ES-I3 (cell line): ENCODE results near the gene PSG6.
"Not testable (repeated sequence)": the region's sequence is repeated elsewhere in the genome, so short reads cannot be mapped to it uniquely, and the experiment has no call there.

Experiments
- H3K36me3 ChIP-seq: 2 replicates; pipeline ENCODE4 v1.6.1; 2013; ENCODE audit warnings: mild to moderate bottlenecking, low read length, control low read depth, moderate library complexity; ENCODE audit not compliant: insufficient read depth
- H3K4me1 ChIP-seq: 2 replicates; pipeline ENCODE4 v1.6.1; 2013; ENCODE audit warnings: mild to moderate bottlenecking, control low read depth, low read length; ENCODE audit not compliant: insufficient read depth
- H3K9ac ChIP-seq: 2 replicates; pipeline ENCODE4 v1.6.1; 2013; ENCODE audit warnings: low read depth, mild to moderate bottlenecking, low read length, moderate library complexity
- H3K9me3 ChIP-seq: 2 replicates; pipeline ENCODE4 v1.6.1; 2013; ENCODE audit warnings: mild to moderate bottlenecking, low read length, moderate library complexity; ENCODE audit not compliant: control insufficient read depth, insufficient read depth

Gene PSG6

GRCh38 chr19:42920971-42921370 is 3.3 kb upstream of the PSG6 start:
- not testable (repeated sequence) for H3K9me3 ChIP-seq, H3K4me1 ChIP-seq, H3K36me3 ChIP-seq, H3K9ac ChIP-seq

DNA sequence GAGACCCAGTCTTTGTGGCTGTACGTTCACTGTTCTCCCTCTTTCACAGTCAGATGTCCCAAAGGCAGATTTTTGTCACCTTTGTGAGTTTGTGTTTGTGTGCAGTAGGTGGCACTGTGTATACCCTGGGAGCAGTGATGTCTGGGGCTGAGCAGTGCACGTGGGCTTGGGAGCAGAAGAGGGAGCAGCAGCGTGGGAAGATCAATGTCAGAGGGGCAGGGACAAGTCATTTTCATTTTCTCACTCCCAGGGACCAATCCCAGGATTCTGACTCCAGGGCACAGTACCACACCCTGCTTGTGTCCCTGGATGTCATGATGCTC is 2.0 kb upstream of the PSG6 start:
- H3K36me3 ChIP-seq: no peaks in the 10 kb centered on the region
- no peak overlapping the region for H3K9ac ChIP-seq
- no peaks in the 10 kb centered on the region for H3K9me3 ChIP-seq
- H3K4me1 ChIP-seq: no peaks in the 10 kb centered on the region

DNA sequence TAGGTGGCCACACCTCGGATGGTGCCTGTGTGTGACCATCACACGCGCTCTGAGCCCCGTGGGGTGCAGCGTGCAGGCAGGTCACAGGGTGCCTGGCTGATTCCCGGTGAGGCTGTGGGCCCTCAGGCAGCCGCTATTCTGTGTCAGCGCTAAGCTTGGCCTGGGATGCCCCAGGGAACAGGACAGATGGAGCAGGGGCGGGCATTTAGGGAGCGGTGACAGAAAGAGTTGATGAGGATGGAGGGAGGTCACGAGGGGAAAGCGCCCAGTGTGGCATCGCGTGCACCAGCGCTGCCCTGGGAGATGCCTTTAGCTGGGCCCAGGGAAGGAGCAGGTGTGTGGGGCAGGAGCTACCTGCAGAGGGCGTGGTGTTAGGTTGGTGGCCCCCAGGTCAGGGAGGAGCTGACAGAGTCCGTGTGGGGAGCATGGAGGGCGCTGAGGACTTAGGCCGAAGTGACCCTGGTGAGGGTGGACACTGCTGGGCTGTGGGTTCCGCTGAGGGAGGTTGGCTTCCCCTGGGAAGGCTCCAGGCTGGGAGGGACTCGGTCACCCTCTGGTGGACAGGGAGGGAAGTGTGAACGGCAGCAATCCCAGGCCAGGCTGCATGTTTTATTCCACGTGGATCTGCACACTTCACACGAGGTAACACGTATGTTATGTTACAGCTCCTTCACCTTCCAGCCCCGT is 1.5 kb upstream of the PSG6 start:
- H3K36me3 ChIP-seq, H3K9ac ChIP-seq, H3K4me1 ChIP-seq, H3K9me3 ChIP-seq: not testable (repeated sequence)

DNA sequence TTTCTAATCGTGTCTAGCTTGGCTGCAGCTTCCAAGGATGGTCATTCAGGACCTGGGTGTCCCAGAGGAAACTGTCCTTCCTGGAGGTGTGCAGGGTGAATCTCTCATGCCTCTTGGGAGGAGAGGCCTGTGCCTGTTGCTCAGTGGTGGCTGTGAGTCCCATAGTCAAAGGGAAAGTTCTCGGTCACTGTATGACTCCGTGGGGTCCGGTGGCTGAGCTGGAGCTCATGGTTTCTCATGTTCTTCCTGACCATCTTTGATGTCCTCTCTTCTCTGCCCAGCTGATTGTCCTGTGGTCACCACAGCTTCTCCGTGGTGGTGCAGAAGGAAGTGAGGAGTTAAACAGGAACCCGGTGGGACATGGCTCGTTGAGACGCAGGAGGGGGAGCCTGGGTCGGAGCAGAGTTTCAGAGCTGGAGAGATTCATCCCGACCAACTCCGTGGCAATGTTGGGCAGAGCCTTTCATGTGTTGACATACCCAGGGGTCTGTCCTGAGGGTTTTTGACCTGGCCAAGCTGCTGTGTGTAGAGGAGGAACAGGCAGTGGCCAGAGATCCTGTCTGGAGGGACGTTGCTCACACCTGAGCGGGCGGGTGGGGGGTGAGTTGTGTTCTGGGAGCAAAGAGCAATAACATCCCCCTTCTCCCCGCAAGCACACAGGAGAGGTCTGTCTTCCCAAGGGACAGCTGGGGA is 829 bp upstream of the PSG6 start:
- not testable (repeated sequence) for H3K9me3 ChIP-seq, H3K9ac ChIP-seq, H3K36me3 ChIP-seq, H3K4me1 ChIP-seq

DNA sequence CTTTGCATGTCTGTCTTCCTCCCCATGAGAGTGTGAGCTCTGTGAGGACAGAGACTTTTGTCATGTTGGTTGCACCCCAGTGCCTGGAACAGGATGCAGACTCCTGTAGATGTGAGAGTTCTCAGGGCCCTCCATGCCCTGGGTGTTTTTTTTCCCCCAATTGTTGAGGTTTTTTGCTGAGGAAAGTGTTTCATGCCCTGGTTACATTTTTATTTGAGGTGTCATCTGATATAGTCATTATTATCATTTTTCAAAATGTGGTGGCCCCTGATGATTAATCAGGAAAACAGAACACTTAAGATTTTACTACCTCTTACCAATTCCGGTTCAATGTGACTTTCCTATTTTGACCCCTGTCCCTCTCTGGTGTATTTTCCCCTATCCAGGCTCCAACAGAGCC is 763 bp downstream of the PSG6 start:
- not testable (repeated sequence) for H3K9me3 ChIP-seq, H3K4me1 ChIP-seq, H3K9ac ChIP-seq, H3K36me3 ChIP-seq

GRCh38 chr19:42913516-42913915 is 4.2 kb downstream of the PSG6 start:
- H3K4me1 ChIP-seq, H3K9me3 ChIP-seq, H3K36me3 ChIP-seq, H3K9ac ChIP-seq: not testable (repeated sequence)

- not testable (repeated sequence) for H3K9me3 ChIP-seq, H3K36me3 ChIP-seq, H3K4me1 ChIP-seq, H3K9ac ChIP-seq
These were observed 4.8 kb downstream of the PSG6 start for GRCh38 chr19:42912941-42913340.

GRCh38 chr19:42911731-42912130 is 6.0 kb downstream of the PSG6 start:
- not testable (repeated sequence) for H3K36me3 ChIP-seq, H3K9me3 ChIP-seq, H3K4me1 ChIP-seq

GRCh38 chr19:42906162-42906561 is 11.5 kb downstream of the PSG6 start:
- not testable (repeated sequence) for H3K36me3 ChIP-seq, H3K9ac ChIP-seq, H3K9me3 ChIP-seq, H3K4me1 ChIP-seq

More at GRCh38 chr19:42911731-42912130, 6.0 kb downstream of the PSG6 start:
- not testable (repeated sequence) for H3K9ac ChIP-seq

DNA sequence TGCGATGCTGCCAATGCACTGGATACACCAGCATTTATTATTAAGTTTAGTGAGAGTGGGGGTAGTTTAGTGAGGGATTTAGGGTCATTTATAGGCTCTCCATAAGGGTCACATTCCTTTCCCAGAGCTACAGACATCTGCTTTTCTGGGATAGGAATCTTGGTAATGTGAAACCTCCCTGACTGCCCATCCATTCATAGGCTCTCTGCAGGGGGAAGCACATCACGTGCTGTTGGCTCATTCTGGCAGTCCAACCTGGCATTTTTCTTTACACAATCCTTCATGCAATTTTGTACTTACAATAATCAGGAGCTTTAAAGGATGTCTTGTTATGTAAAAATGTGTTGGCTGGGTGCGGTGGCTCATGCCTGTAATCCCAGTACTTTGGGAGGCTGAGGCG is 17.1 kb downstream of the PSG6 start:
- H3K4me1 ChIP-seq: 0 out of 2 replicates have a peak, but pooled peaks cover 11% of the 10 kb centered on the region
- H3K36me3 ChIP-seq: not testable (repeated sequence)

GRCh38 chr19:42899674-42900073 is 18.0 kb downstream of the PSG6 start:
- H3K9me3 ChIP-seq, H3K9ac ChIP-seq, H3K36me3 ChIP-seq: not testable (repeated sequence)
- 0 out of 2 replicates have a peak, but pooled peaks cover 11% of the 10 kb centered on the region for H3K4me1 ChIP-seq

More for the DNA sequence above, 17.1 kb downstream of the PSG6 start:
- not testable (repeated sequence) for H3K9ac ChIP-seq, H3K9me3 ChIP-seq

- H3K9me3 ChIP-seq, H3K9ac ChIP-seq, H3K36me3 ChIP-seq: not testable (repeated sequence)
- 0 out of 2 replicates have a peak, but pooled peaks cover 11% of the 10 kb centered on the region for H3K4me1 ChIP-seq
These were observed 18.6 kb downstream of the PSG6 start for GRCh38 chr19:42899110-42899509.

- 0 out of 2 replicates have a peak, but pooled peaks cover 11% of the 10 kb centered on the region for H3K4me1 ChIP-seq
- H3K36me3 ChIP-seq, H3K9me3 ChIP-seq, H3K9ac ChIP-seq: not testable (repeated sequence)
These were observed 19.0 kb downstream of the PSG6 start for GRCh38 chr19:42898656-42899055.

GRCh38 chr19:42897729-42898128 is 20.0 kb downstream of the PSG6 start:
- not testable (repeated sequence) for H3K9ac ChIP-seq, H3K9me3 ChIP-seq, H3K36me3 ChIP-seq
- H3K4me1 ChIP-seq: 0 out of 2 replicates have a peak, but pooled peaks cover 11% of the 10 kb centered on the region

- H3K4me1 ChIP-seq, H3K9ac ChIP-seq, H3K36me3 ChIP-seq, H3K9me3 ChIP-seq: not testable (repeated sequence)
These were observed 27.2 kb downstream of the PSG6 start for GRCh38 chr19:42890446-42890845.
